ENCODE measurements around the gene SEL1L3. TPM values are rescaled to one million over a fixed set of nuclear protein-coding genes. Genes with fewer than 3 reads are reported as not detected.

Gene SEL1L3
- total and polyA plus RNA-seq, 9 of the 15 experiments (the other 6 are each of a cell fraction or from before 2014, with no cell fraction given): 10.0 to 44.3 (median 21.6) TPM

DNA sequence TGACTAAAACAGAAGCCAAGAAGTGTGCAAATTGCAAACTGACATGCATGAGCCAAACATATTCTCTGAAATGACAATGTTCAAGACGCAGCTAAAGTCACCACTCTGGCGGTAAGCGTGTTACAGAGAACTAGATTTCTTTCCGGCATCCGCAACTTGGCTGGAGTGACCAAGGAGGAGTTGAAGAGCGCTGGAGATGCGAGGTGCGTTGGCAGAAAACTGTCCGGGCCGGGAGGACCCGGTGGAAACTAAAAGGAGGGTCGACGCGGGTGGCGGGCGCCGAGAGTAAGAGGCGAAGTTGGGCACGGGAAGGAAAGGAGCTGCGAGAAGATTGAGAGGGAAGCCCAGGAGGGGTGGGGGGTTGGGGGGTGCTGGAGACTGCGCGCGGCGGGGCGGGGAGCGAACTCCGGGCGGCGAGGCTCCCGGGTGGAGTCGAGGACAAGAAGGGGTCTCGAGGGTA lies 807 bp downstream of the SEL1L3 start (continued):
- TF ChIP-seq GTF2B (IDR thresholded peaks at IDR 0.05; ENCODE audit: extremely low read depth, insufficient read length) (no peak), POLR2G (IDR thresholded peaks at IDR 0.05; ENCODE audit: low read depth, low read length) (peak; percentile 36), HNRNPUL1 (IDR thresholded peaks at IDR 0.05; ENCODE audit: low read length) (no peak), ZNF586 (CRISPR knock-in tag; conservative IDR thresholded peaks at IDR 0.05) (no peak), ZSCAN32 (CRISPR knock-in tag; IDR thresholded peaks at IDR 0.05) (no peak), PML (IDR thresholded peaks at IDR 0.05; ENCODE audit: low read length) (no peak), PURB (CRISPR knock-in tag; IDR thresholded peaks at IDR 0.05; ENCODE audit: low read depth) (no peak), MLLT1 (IDR thresholded peaks at IDR 0.05) (peak in 1 of 2 experiments; percentile 54; a peak in 3 of 4 replicates), PTTG1 (tag; IDR thresholded peaks at IDR 0.05; ENCODE audit: low read depth) (no peak), SAP30 (IDR thresholded peaks at IDR 0.05; ENCODE audit: borderline replicate concordance, insufficient read depth, low read depth, low read length, poor library complexity, severe bottlenecking) (peak; percentile 45), STAT5A (IDR thresholded peaks at IDR 0.05; ENCODE audit: borderline replicate concordance, low read length) (no peak), FUS (optimal IDR thresholded peaks at IDR 0.05; ENCODE audit: low read depth, low read length) (no peak), KDM5B (IDR thresholded peaks at IDR 0.05; ENCODE audit: insufficient replicate concordance, low read depth, low read length) (peak; percentile 11), HEY1 (CRISPR knock-in tag; IDR thresholded peaks at IDR 0.05; ENCODE audit: borderline replicate concordance) (no peak), PCBP1 (IDR thresholded peaks at IDR 0.05; ENCODE audit: low read depth, low read length, poor library complexity, severe bottlenecking) (no peak), CBX2 (IDR thresholded peaks at IDR 0.05; ENCODE audit: insufficient read depth, low read length, poor library complexity, severe bottlenecking) (no peak)
- TF ChIP-seq, protein P1, sequence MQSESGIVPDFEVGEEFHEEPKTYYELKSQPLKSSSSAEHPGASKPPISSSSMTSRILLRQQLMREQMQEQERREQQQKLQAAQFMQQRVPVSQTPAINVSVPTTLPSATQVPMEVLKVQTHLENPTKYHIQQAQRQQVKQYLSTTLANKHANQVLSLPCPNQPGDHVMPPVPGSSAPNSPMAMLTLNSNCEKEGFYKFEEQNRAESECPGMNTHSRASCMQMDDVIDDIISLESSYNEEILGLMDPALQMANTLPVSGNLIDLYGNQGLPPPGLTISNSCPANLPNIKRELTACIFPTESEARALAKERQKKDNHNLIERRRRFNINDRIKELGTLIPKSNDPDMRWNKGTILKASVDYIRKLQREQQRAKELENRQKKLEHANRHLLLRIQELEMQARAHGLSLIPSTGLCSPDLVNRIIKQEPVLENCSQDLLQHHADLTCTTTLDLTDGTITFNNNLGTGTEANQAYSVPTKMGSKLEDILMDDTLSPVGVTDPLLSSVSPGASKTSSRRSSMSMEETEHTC (IDR thresholded peaks at IDR 0.05): no peak
- TF ChIP-seq, protein P2, sequence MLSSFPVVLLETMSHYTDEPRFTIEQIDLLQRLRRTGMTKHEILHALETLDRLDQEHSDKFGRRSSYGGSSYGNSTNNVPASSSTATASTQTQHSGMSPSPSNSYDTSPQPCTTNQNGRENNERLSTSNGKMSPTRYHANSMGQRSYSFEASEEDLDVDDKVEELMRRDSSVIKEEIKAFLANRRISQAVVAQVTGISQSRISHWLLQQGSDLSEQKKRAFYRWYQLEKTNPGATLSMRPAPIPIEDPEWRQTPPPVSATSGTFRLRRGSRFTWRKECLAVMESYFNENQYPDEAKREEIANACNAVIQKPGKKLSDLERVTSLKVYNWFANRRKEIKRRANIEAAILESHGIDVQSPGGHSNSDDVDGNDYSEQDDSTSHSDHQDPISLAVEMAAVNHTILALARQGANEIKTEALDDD (IDR thresholded peaks at IDR 0.05): 0 out of 2 replicates have a peak, but pooled peaks have one; percentile 21
- TF ChIP-seq, protein P3, sequence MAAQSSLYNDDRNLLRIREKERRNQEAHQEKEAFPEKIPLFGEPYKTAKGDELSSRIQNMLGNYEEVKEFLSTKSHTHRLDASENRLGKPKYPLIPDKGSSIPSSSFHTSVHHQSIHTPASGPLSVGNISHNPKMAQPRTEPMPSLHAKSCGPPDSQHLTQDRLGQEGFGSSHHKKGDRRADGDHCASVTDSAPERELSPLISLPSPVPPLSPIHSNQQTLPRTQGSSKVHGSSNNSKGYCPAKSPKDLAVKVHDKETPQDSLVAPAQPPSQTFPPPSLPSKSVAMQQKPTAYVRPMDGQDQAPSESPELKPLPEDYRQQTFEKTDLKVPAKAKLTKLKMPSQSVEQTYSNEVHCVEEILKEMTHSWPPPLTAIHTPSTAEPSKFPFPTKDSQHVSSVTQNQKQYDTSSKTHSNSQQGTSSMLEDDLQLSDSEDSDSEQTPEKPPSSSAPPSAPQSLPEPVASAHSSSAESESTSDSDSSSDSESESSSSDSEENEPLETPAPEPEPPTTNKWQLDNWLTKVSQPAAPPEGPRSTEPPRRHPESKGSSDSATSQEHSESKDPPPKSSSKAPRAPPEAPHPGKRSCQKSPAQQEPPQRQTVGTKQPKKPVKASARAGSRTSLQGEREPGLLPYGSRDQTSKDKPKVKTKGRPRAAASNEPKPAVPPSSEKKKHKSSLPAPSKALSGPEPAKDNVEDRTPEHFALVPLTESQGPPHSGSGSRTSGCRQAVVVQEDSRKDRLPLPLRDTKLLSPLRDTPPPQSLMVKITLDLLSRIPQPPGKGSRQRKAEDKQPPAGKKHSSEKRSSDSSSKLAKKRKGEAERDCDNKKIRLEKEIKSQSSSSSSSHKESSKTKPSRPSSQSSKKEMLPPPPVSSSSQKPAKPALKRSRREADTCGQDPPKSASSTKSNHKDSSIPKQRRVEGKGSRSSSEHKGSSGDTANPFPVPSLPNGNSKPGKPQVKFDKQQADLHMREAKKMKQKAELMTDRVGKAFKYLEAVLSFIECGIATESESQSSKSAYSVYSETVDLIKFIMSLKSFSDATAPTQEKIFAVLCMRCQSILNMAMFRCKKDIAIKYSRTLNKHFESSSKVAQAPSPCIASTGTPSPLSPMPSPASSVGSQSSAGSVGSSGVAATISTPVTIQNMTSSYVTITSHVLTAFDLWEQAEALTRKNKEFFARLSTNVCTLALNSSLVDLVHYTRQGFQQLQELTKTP (IDR thresholded peaks at IDR 0.05; ENCODE audit: low read depth in 1 of 2, partially characterized antibody in 2 of 2): peak in 1 of 2 experiments; percentile 31
